Measurements from ENCODE around the gene GALNT12. TPM values are rescaled to one million over a fixed set of nuclear protein-coding genes. Genes with fewer than 3 reads are reported as not detected.

Gene GALNT12
- total RNA-seq, 1 donor from 2014 or later, result not detected

- H3K27ac Mint-ChIP-seq (ENCODE audit: unreplicated experiment), result no peak overlapping the region
- no peak for DNase-seq (ENCODE audit: extremely low spot score, unreplicated experiment)
- no peaks in the 10 kb centered on the region for H3K36me3 Mint-ChIP-seq (ENCODE audit: unreplicated experiment)
- H3K4me3 Mint-ChIP-seq (ENCODE audit: unreplicated experiment), result no peak overlapping the region
- peaks cover 10% of the 10 kb centered on the region for H3K4me1 Mint-ChIP-seq (ENCODE audit: unreplicated experiment)
- H3K9me3 Mint-ChIP-seq (ENCODE audit: unreplicated experiment), result no peaks in the 10 kb centered on the region
- H3K27me3 Mint-ChIP-seq (ENCODE audit: unreplicated experiment), result peaks cover 68% of the 10 kb centered on the region
- no peak for TF ChIP-seq CTCF (IDR thresholded peaks at IDR 0.05)
Measured at GRCh38 chr9:98809311-98810101, 2.0 kb downstream of the GALNT12 start.

DNA sequence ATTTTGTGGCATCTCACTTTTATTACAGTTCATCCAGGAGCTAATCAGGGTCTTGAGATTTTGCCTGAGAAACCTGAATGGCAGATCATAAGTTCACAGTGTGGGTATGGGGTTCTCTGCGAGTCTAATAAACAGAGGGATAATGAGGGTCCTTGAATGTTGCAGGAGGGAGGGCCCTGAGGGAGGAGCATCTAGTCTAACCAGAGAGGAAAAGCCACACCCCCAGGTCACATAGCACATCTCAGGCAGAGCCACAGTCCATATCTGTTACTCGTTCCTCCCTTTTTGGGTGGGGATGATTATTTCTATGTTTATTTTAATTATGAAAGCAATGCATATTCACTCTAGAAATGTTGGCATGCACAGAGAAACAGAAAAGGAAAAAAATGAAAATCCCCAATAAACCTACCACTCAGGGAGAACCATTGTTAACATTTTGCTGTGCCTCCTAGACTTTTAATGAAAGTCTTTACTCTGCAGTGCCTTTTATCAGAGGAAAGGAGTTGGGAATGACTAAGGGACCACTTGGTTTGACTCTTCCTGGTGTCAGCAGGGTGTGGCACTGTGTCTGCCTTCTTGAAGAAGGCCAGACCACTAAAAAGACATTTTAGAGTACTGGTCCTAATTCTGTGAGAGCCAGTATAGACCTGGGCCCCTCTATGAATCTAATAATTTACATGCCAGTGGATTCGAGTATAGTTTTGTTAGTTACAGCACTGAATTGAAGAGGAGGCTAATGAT, 2.8 kb downstream of the GALNT12 start:
- H3K36me3 Mint-ChIP-seq (ENCODE audit: unreplicated experiment), result no peaks in the 10 kb centered on the region
- no peak for TF ChIP-seq CTCF (IDR thresholded peaks at IDR 0.05)
- H3K27ac Mint-ChIP-seq (ENCODE audit: unreplicated experiment), result no peak overlapping the region
- DNase-seq (ENCODE audit: extremely low spot score, unreplicated experiment), result no peak
- H3K9me3 Mint-ChIP-seq (ENCODE audit: unreplicated experiment), result no peaks in the 10 kb centered on the region
- peaks cover 68% of the 10 kb centered on the region for H3K27me3 Mint-ChIP-seq (ENCODE audit: unreplicated experiment)
- H3K4me3 Mint-ChIP-seq (ENCODE audit: unreplicated experiment), result no peak overlapping the region
- H3K4me1 Mint-ChIP-seq (ENCODE audit: unreplicated experiment), result peaks cover 10% of the 10 kb centered on the region

DNA sequence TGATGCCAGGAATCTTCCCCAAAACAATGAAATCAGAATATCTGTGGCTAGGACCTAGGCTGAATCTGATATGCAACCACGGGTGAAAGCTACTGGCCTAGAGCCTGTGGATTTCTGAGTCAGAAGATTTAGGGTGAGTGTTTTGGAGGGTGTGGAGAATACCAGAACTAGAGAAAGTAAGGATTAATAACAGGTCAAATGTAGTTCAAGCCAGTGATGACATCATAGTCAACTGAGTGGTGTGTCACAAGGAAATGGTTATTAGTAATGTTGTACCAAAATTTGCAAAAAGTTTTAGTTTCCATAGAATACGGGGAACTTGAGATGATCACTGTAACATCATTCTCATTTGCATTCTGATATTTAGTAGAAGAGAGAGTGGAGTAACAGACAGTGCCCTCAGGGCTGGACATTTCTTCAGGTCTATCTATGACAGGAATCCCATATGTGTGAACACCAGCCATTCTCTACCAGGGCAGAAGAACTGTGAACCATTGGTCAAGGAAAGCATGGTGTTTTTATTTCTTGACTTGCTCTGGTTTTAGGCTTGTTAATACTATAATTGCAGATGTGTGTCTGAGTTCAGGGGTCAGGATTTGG, 3.7 kb downstream of the GALNT12 start:
- TF ChIP-seq CTCF (IDR thresholded peaks at IDR 0.05), result no peak
- H3K9me3 Mint-ChIP-seq (ENCODE audit: unreplicated experiment), result no peaks in the 10 kb centered on the region
- no peak overlapping the region for H3K4me3 Mint-ChIP-seq (ENCODE audit: unreplicated experiment)
- H3K4me1 Mint-ChIP-seq (ENCODE audit: unreplicated experiment), result peaks cover 10% of the 10 kb centered on the region
- DNase-seq (ENCODE audit: extremely low spot score, unreplicated experiment), result no peak
- H3K36me3 Mint-ChIP-seq (ENCODE audit: unreplicated experiment), result no peaks in the 10 kb centered on the region
- H3K27ac Mint-ChIP-seq (ENCODE audit: unreplicated experiment), result no peak overlapping the region
- H3K27me3 Mint-ChIP-seq (ENCODE audit: unreplicated experiment), result peaks cover 66% of the 10 kb centered on the region

DNA sequence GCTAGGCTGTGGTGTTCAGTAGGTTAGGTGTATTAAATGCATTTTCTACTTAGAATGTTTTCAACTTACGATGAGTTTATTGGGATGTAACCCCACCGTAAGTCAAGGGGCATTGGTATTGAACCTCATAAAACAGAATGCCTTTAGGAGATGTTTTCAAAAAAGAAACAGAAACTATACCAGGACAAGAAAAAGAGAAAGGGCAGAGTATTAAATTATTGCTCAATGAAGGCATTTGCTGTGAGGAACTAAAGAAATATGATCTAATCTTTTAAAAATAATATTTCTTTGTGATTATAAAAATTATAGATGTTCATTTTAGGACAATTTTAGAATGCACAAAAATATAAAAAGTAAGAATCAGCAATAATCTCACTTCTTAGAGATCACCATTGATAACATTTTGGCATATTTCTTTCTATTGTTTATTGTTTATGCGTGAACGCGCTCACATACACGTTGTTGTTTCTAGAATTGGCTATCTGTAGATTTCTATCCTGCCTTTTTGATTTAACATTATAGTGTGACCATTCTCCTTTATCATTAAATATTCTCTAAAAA, 8.0 kb downstream of the GALNT12 start:
- Mint-ChIP-seq H3K27ac (ENCODE audit: unreplicated experiment) (no peak overlapping the region), H3K9me3 (ENCODE audit: unreplicated experiment) (no peaks in the 10 kb centered on the region), H3K4me1 (ENCODE audit: unreplicated experiment) (no peaks in the 10 kb centered on the region), H3K4me3 (ENCODE audit: unreplicated experiment) (no peak overlapping the region), H3K27me3 (ENCODE audit: unreplicated experiment) (peaks cover 42% of the 10 kb centered on the region), H3K36me3 (ENCODE audit: unreplicated experiment) (no peaks in the 10 kb centered on the region)
- TF ChIP-seq CTCF (IDR thresholded peaks at IDR 0.05), result no peak
- DNase-seq (ENCODE audit: extremely low spot score, unreplicated experiment), result no peak
